Progenitor cell of endocrine pancreas (in vitro differentiated cells): ENCODE measurements around the gene CST3. TPM values are rescaled to one million over a fixed set of nuclear protein-coding genes. Genes with fewer than 3 reads are reported as not detected.

Experiments
- DNase-seq: peaks from one replicate; pipeline ENCODE4 v3.0.0; 2021; ENCODE audit warnings: low spot score; ENCODE audit not compliant: unreplicated experiment
- H3K27ac Mint-ChIP-seq: 2 replicates; pipeline ENCODE4 v1.8.0; 2021; ENCODE audit warnings: mild to moderate bottlenecking, moderate library complexity, mixed read lengths
- H3K27me3 Mint-ChIP-seq: 2 replicates; pipeline ENCODE4 v1.8.0; 2021; ENCODE audit warnings: mixed read lengths
- H3K36me3 Mint-ChIP-seq: 2 replicates; pipeline ENCODE4 v1.8.0; 2022; ENCODE audit warnings: mixed read lengths; ENCODE audit not compliant: insufficient read depth
- H3K4me1 Mint-ChIP-seq: 2 replicates; pipeline ENCODE4 v1.8.0; 2021; ENCODE audit warnings: low read depth, mixed read lengths
- H3K4me3 Mint-ChIP-seq: 2 replicates; pipeline ENCODE4 v1.8.0; 2021; ENCODE audit warnings: low read depth, mild to moderate bottlenecking, moderate library complexity, mixed read lengths
- H3K9me3 Mint-ChIP-seq: 2 replicates; pipeline ENCODE4 v1.8.0; 2021; ENCODE audit warnings: low read depth, mixed read lengths
- total RNA-seq: library from RNA; stranded (reverse); gene quantifications from 2 replicates; pipeline ENCODE4 v1.2.1, GENCODE V29; 2021
- TF ChIP-seq, protein P1 (sequence below): fragments of 200-600 bp; sonication (generic); IDR thresholded peaks from one replicate; pipeline ENCODE4 v1.5.0; 2021; ENCODE audit warnings: antibody characterized with exemption, mild to moderate bottlenecking; ENCODE audit not compliant: unreplicated experiment

The CST3 gene
- total RNA-seq, 1 donor from 2014 or later, result 257 TPM

GRCh38 chr20:23627501-23627900 lies 10.3 kb downstream of the CST3 start:
- TF ChIP-seq, protein P1, sequence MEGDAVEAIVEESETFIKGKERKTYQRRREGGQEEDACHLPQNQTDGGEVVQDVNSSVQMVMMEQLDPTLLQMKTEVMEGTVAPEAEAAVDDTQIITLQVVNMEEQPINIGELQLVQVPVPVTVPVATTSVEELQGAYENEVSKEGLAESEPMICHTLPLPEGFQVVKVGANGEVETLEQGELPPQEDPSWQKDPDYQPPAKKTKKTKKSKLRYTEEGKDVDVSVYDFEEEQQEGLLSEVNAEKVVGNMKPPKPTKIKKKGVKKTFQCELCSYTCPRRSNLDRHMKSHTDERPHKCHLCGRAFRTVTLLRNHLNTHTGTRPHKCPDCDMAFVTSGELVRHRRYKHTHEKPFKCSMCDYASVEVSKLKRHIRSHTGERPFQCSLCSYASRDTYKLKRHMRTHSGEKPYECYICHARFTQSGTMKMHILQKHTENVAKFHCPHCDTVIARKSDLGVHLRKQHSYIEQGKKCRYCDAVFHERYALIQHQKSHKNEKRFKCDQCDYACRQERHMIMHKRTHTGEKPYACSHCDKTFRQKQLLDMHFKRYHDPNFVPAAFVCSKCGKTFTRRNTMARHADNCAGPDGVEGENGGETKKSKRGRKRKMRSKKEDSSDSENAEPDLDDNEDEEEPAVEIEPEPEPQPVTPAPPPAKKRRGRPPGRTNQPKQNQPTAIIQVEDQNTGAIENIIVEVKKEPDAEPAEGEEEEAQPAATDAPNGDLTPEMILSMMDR, result no peak
- H3K4me3 Mint-ChIP-seq, result no peak overlapping the region
- DNase-seq, result no peak
- no peaks in the 10 kb centered on the region for H3K9me3 Mint-ChIP-seq
- H3K4me1 Mint-ChIP-seq, result peaks cover 2% of the 10 kb centered on the region
- H3K36me3 Mint-ChIP-seq, result peaks cover 1% of the 10 kb centered on the region
- H3K27ac Mint-ChIP-seq, result no peak overlapping the region
- H3K27me3 Mint-ChIP-seq, result no peaks in the 10 kb centered on the region

GRCh38 chr20:23626040-23626620 lies 11.6 kb downstream of the CST3 start:
- Mint-ChIP-seq H3K9me3 (no peaks in the 10 kb centered on the region), H3K27me3 (no peaks in the 10 kb centered on the region), H3K36me3 (peaks cover 1% of the 10 kb centered on the region), H3K27ac (no peak overlapping the region), H3K4me1 (peaks cover 4% of the 10 kb centered on the region), H3K4me3 (no peak overlapping the region)
- no peak for DNase-seq
- TF ChIP-seq, protein P1, result no peak

DNA sequence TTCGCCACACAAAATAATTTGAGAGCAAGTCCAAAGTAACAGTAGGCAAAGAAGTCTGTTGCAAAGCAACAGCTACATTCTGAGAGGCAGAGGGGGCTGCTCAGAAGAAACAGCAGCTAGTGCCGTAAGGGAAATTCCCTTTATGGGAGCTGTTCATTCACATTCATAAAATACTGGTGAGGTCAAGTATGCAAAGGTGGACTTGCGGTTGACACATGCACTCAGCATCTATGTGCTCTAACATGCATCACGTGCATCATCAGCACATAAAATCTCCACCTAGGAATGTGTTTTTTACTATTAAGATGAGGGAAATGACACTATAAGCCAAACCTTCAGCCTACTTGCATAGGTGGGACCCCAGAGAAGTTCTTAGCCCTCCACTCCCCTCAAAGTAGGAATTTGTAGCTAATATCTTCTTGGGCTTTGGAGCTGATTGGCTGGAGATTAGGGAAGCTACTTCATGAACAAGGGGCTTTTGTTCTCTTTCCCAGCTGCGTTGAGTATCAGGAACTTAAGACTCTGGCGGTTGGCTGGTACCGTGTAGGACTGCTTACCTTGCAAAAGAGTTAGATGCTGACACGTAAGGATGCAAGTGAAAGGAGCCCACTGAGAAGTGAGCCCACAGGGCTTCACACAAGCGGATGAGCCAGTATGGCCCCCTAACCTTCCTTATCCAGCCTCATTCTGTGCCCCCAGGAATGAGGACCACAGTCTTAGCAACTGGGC lies 12.4 kb downstream of the CST3 start:
- H3K27me3 Mint-ChIP-seq, result no peaks in the 10 kb centered on the region
- peaks cover 8% of the 10 kb centered on the region for H3K4me1 Mint-ChIP-seq
- peaks cover 1% of the 10 kb centered on the region for H3K36me3 Mint-ChIP-seq
- no peak overlapping the region for H3K27ac Mint-ChIP-seq
- H3K9me3 Mint-ChIP-seq, result no peaks in the 10 kb centered on the region
- TF ChIP-seq, protein P1, result no peak
- no peak for DNase-seq
- H3K4me3 Mint-ChIP-seq, result no peak overlapping the region

DNA sequence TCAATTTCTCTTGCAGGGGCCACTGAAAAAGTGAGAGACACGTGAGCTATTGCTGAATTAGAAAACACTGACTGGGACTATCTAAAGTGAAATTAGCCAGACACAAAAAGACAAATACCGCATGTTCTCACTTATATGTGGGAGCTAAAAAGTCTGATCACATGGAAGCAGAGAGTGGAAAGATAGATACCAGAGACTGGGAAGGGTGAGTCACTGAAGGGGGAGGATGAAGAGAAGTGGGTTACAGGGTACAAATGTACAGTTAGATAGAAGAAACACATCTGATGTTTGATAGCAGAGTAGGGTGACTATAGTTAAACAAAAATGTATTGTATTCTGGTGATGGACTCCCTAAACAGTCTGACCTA lies 13.4 kb downstream of the CST3 start:
- H3K27me3 Mint-ChIP-seq, result no peaks in the 10 kb centered on the region
- no peak for DNase-seq
- peaks cover 8% of the 10 kb centered on the region for H3K4me1 Mint-ChIP-seq

GRCh38 chr20:23623666-23624323 lies 14.0 kb downstream of the CST3 start:
- DNase-seq, result no peak
- Mint-ChIP-seq H3K27me3 (no peaks in the 10 kb centered on the region), H3K4me3 (no peak overlapping the region), H3K4me1 (peaks cover 8% of the 10 kb centered on the region), H3K36me3 (peaks cover 1% of the 10 kb centered on the region), H3K9me3 (no peaks in the 10 kb centered on the region), H3K27ac (no peak overlapping the region)
- TF ChIP-seq, protein P1, result no peak

More for the DNA sequence above, 13.4 kb downstream of the CST3 start:
- no peak overlapping the region for H3K4me3 Mint-ChIP-seq
- TF ChIP-seq, protein P1, result no peak
- H3K27ac Mint-ChIP-seq, result no peak overlapping the region
- H3K9me3 Mint-ChIP-seq, result no peaks in the 10 kb centered on the region
- H3K36me3 Mint-ChIP-seq, result peaks cover 1% of the 10 kb centered on the region
